HL-60 (cell line): Measurements from ENCODE around the gene ANKRD2.

Experiments used
- DNase-seq, 2 experiments: peaks; one replicate each; pipeline ENCODE4 v3.0.0-alpha.2; 2010 to 2020; ENCODE audit warnings: low read depth in 1 of 2, low spot score in 1 of 2
- H3K27ac ChIP-seq: fragments of 250-450 bp; sonication (Bioruptor Pico); replicated peaks from 2 replicates; pipeline ENCODE4 v1.5.1; 2020; ENCODE audit warnings: mild to moderate bottlenecking, moderate library complexity
- H3K27me3 ChIP-seq: fragments of 250-450 bp; sonication (Bioruptor Pico); 2 replicates; pipeline ENCODE4 v1.5.1; 2021; ENCODE audit warnings: mild to moderate bottlenecking, moderate library complexity; ENCODE audit not compliant: insufficient read depth, poor library complexity, severe bottlenecking
- H3K4me3 ChIP-seq: replicated peaks from 2 replicates; pipeline ENCODE4 v1.5.1; 2011; ENCODE audit warnings: mild to moderate bottlenecking, control low read depth, low read length; ENCODE audit not compliant: insufficient read depth
- GABPA ChIP-seq: IDR thresholded peaks from 2 replicates; pipeline ENCODE4 v1.6.1; 2012; ENCODE audit warnings: low read depth
- POLR2AphosphoS5 ChIP-seq: IDR thresholded peaks from 2 replicates; pipeline ENCODE4 v1.6.1; 2012; ENCODE audit warnings: low read depth
- REST ChIP-seq: IDR thresholded peaks from 2 replicates; pipeline ENCODE4 v1.6.1; 2012; ENCODE audit warnings: low read depth; ENCODE audit not compliant: insufficient replicate concordance
- SPI1 ChIP-seq: IDR thresholded peaks from 2 replicates; pipeline ENCODE4 v1.6.1; 2012; ENCODE audit warnings: low read depth, mild to moderate bottlenecking, borderline replicate concordance
- TF ChIP-seq, protein P1 (sequence below): IDR thresholded peaks from one replicate; pipeline ENCODE4 v1.5.1; 2011; ENCODE audit warnings: low read length, control low read depth, inconsistent platforms; ENCODE audit not compliant: insufficient read depth

Gene ANKRD2

DNA sequence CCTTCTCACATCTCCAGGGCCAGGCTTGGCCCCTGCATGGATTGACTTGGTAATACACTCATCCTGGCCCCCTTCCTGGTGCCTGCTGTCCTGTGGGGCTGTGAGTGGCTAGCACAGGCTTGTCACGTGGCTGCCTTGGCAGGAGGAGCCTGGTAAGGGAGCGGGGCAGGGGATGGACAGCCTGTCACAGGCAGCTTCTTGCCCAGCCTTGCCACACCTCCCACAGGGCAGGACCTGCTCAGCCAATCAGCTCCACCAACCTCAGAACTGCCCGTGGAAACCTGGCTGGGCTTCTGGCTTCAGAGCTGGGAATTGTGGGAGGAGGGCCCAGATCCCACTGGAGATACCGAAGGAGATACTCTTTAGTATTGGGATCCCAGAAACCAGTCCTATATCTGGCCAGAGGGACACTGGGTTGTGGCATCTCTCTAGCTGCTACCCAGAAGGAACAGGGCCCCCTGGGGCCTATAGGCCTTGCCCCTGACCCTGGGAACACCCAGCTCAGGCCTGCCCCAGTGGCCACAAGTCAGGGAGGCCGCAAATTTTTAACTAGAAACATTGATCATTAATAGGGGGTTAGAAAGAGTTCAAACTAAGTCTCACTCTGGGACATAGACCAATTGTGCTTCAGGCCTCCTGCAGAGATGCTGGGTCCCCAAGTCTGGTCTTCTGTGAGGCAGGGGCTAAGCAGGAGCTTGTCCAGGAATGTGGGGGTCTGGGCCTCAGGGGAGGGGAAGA is 11.7 kb downstream of the ANKRD2 start, which contains the start of gene HOGA1:
HOGA1 (plus strand) TSS at position 330 of the 738 bp plus-strand sequence; CDS start at position 645, 315 bp downstream.
- Histone ChIP-seq H3K27me3 (no peaks in the 10 kb centered on the region), H3K27ac (no peak within 1 kb of the TSS), H3K4me3 (no peak within 1 kb of the TSS)
- TF ChIP-seq POLR2AphosphoS5 (no peak), SPI1 (no peak), GABPA (no peak), REST (no peak)
- TF ChIP-seq, protein P1, sequence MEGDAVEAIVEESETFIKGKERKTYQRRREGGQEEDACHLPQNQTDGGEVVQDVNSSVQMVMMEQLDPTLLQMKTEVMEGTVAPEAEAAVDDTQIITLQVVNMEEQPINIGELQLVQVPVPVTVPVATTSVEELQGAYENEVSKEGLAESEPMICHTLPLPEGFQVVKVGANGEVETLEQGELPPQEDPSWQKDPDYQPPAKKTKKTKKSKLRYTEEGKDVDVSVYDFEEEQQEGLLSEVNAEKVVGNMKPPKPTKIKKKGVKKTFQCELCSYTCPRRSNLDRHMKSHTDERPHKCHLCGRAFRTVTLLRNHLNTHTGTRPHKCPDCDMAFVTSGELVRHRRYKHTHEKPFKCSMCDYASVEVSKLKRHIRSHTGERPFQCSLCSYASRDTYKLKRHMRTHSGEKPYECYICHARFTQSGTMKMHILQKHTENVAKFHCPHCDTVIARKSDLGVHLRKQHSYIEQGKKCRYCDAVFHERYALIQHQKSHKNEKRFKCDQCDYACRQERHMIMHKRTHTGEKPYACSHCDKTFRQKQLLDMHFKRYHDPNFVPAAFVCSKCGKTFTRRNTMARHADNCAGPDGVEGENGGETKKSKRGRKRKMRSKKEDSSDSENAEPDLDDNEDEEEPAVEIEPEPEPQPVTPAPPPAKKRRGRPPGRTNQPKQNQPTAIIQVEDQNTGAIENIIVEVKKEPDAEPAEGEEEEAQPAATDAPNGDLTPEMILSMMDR = no peak
- no peak for DNase-seq

GRCh38 chr10:97584798-97585438 is 12.3 kb downstream of the ANKRD2 start:
- Histone ChIP-seq H3K27ac (no peak overlapping the region), H3K4me3 (no peak overlapping the region), H3K27me3 (no peaks in the 10 kb centered on the region)
- TF ChIP-seq GABPA (no peak), POLR2AphosphoS5 (no peak), SPI1 (no peak), REST (no peak)
- TF ChIP-seq, protein P1 = no peak
- DNase-seq = no peak

DNA sequence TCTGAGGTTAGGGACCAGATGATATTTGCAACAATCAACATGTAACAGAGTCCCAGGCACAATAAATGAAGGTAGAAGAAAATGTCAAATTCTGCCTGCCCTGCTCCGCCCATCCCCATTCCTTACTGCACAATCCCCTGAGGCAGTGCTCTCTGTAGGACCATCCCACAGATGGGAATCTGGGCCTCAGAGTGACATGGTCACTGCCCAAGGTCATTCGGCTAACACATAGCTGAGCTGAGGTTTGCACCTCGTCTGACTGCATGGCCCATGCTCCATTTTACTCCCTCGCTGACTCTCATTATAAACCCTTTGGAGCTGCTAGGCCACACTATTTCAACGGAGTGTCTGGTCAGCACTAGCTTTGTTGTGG is 12.8 kb downstream of the ANKRD2 start:
- no peak for DNase-seq
- no peak overlapping the region for H3K27ac ChIP-seq
- no peak for TF ChIP-seq POLR2AphosphoS5
- TF ChIP-seq REST = no peak
- TF ChIP-seq, protein P1 = no peak
- no peak for TF ChIP-seq SPI1
- TF ChIP-seq GABPA = no peak
- no peak overlapping the region for H3K4me3 ChIP-seq
- no peaks in the 10 kb centered on the region for H3K27me3 ChIP-seq
